NCI-H1417 treated with DMSO at 0.1 percent for 48 hours (cell line): ENCODE results near the gene PDZK1IP1.

Source experiments
- DNase-seq: peaks from one replicate; lab custom pipeline; 2025; lab: John Stamatoyannopoulos, UW

The PDZK1IP1 gene

GRCh38 chr1:47189844-47190508, at the start of gene PDZK1IP1:
TSS of gene PDZK1IP1 (minus strand) at chr1:47190036. CDS start at chr1:47189932, 104 bp downstream.
- no peak for DNase-seq

- no peak for DNase-seq
Observed at GRCh38 chr1:47238935-47239592, 49.2 kb upstream of the PDZK1IP1 start.

- no peak for DNase-seq
Observed at GRCh38 chr1:47235806-47236205, 46.0 kb upstream of the PDZK1IP1 start.

GRCh38 chr1:47235241-47235681, 45.4 kb upstream of the PDZK1IP1 start:
- no peak for DNase-seq

- DNase-seq = no peak
Observed at GRCh38 chr1:47233186-47233585, 43.4 kb upstream of the PDZK1IP1 start.

- no peak for DNase-seq
Observed at GRCh38 chr1:47232187-47232874, 42.5 kb upstream of the PDZK1IP1 start, which contains the start of gene TAL1. TSS of gene TAL1 (minus strand) at chr1:47232225. CDS start at chr1:47225888, 6,337 bp downstream.

- no peak for DNase-seq
Observed at GRCh38 chr1:47231301-47232186, 41.7 kb upstream of the PDZK1IP1 start.

- no peak for DNase-seq
Observed at GRCh38 chr1:47230692-47231300, 41.0 kb upstream of the PDZK1IP1 start.

- DNase-seq = no peak
Observed at GRCh38 chr1:47229886-47230691, 40.3 kb upstream of the PDZK1IP1 start.

- DNase-seq = no peak
Observed at GRCh38 chr1:47229031-47229885, 39.4 kb upstream of the PDZK1IP1 start.

GRCh38 chr1:47228644-47229030, 38.8 kb upstream of the PDZK1IP1 start:
- no peak for DNase-seq

- DNase-seq = no peak
Observed at GRCh38 chr1:47227341-47228232, 37.8 kb upstream of the PDZK1IP1 start.

GRCh38 chr1:47226839-47227215, 37.0 kb upstream of the PDZK1IP1 start:
- no peak for DNase-seq

- DNase-seq = no peak
Observed at GRCh38 chr1:47226121-47226838, 36.4 kb upstream of the PDZK1IP1 start.

- DNase-seq = no peak
Observed at GRCh38 chr1:47225430-47226100, 35.7 kb upstream of the PDZK1IP1 start.

GRCh38 chr1:47224676-47225399, 35.0 kb upstream of the PDZK1IP1 start:
- no peak for DNase-seq
